Activated T-helper 2 cell treated with anti-CD3 and anti-CD28 coated beads, Interferon-gamma antibody, Interleukin-2, Interleukin-4, amounts not matched to agents 10 μg/mL and 5 μg/mL and 100 μg/mL, durations not matched to agents 14 hours and 24 hours and 36 hours (primary cell): ENCODE results near the gene KCNN2. TPM values are rescaled to one million over a fixed set of nuclear protein-coding genes. Genes with fewer than 3 reads are reported as not detected.

Experiments used
- DNase-seq: peaks from one replicate; pipeline ENCODE4 v3.0.0; 2021; ENCODE audit warnings: low spot score
- H3K27ac Mint-ChIP-seq: one replicate; pipeline ENCODE4 v1.8.0; 2021; ENCODE audit warnings: mixed read lengths
- H3K27me3 Mint-ChIP-seq: one replicate; pipeline ENCODE4 v1.8.0; 2021; ENCODE audit warnings: low read depth, mixed read lengths
- H3K36me3 Mint-ChIP-seq: one replicate; pipeline ENCODE4 v1.8.0; 2021; ENCODE audit warnings: low read depth, mixed read lengths
- H3K4me1 Mint-ChIP-seq: one replicate; pipeline ENCODE4 v1.8.0; 2021; ENCODE audit warnings: low read depth, mixed read lengths
- H3K4me3 Mint-ChIP-seq: one replicate; pipeline ENCODE4 v1.8.0; 2021; ENCODE audit warnings: low read depth, mild to moderate bottlenecking, moderate library complexity, mixed read lengths
- H3K9me3 Mint-ChIP-seq: one replicate; pipeline ENCODE4 v1.8.0; 2021; ENCODE audit warnings: mixed read lengths
- intact Hi-C: fragments of 100-400 bp; cut with micrococcal nuclease; formaldehyde crosslinking; loops from one replicate; pipeline ENCODE4 v1.15.1; 2023
- total RNA-seq: library from RNA; stranded (reverse); gene quantifications from 2 replicates; pipeline ENCODE4 v1.2.3, GENCODE V29; 2022

The KCNN2 gene
- not detected in 2 replicates for total RNA-seq

- intact Hi-C loops, result no loop called here
- DNase-seq, result peak; percentile 12
- H3K9me3 Mint-ChIP-seq, result no peaks in the 10 kb centered on the region
- peaks cover 48% of the 10 kb centered on the region for H3K27me3 Mint-ChIP-seq
- peaks cover 4% of the 10 kb centered on the region for H3K4me1 Mint-ChIP-seq
- H3K36me3 Mint-ChIP-seq, result no peaks in the 10 kb centered on the region
- H3K4me3 Mint-ChIP-seq, result peak within 1 kb of the TSS; percentile 47
- no peak within 1 kb of the TSS for H3K27ac Mint-ChIP-seq
These were observed at the start of gene KCNN2 for GRCh38 chr5:114361724-114362196. KCNN2 (plus strand) TSS chr5:114362070; CDS start chr5:114362140, 70 bp downstream.

GRCh38 chr5:114312658-114313057 lies 49.2 kb upstream of the KCNN2 start:
- Mint-ChIP-seq H3K4me3 (no peak overlapping the region), H3K4me1 (no peaks in the 10 kb centered on the region), H3K27me3 (no peaks in the 10 kb centered on the region), H3K36me3 (no peaks in the 10 kb centered on the region), H3K27ac (no peak overlapping the region), H3K9me3 (no peaks in the 10 kb centered on the region)
- intact Hi-C loops, result no loop called here
- no peak for DNase-seq

- H3K27ac Mint-ChIP-seq, result no peak overlapping the region
- intact Hi-C loops, result no loop called here
- no peaks in the 10 kb centered on the region for H3K4me1 Mint-ChIP-seq
- no peaks in the 10 kb centered on the region for H3K9me3 Mint-ChIP-seq
- DNase-seq, result no peak
- no peaks in the 10 kb centered on the region for H3K27me3 Mint-ChIP-seq
- H3K4me3 Mint-ChIP-seq, result no peak overlapping the region
- H3K36me3 Mint-ChIP-seq, result no peaks in the 10 kb centered on the region
These were observed 47.8 kb upstream of the KCNN2 start for GRCh38 chr5:114314061-114314460.

GRCh38 chr5:114316167-114316566 lies 45.7 kb upstream of the KCNN2 start:
- Mint-ChIP-seq H3K36me3 (no peaks in the 10 kb centered on the region), H3K4me1 (no peaks in the 10 kb centered on the region), H3K9me3 (no peaks in the 10 kb centered on the region), H3K27ac (no peak overlapping the region), H3K27me3 (no peaks in the 10 kb centered on the region), H3K4me3 (no peak overlapping the region)
- DNase-seq, result no peak
- intact Hi-C loops, result no loop called here

GRCh38 chr5:114317751-114318150 lies 44.1 kb upstream of the KCNN2 start:
- Mint-ChIP-seq H3K36me3 (no peaks in the 10 kb centered on the region), H3K27me3 (no peaks in the 10 kb centered on the region)

GRCh38 chr5:114319236-114319635 lies 42.6 kb upstream of the KCNN2 start:
- intact Hi-C loops, result no loop called here
- DNase-seq, result no peak
- H3K4me1 Mint-ChIP-seq, result no peaks in the 10 kb centered on the region
- H3K36me3 Mint-ChIP-seq, result no peaks in the 10 kb centered on the region
- H3K4me3 Mint-ChIP-seq, result no peak overlapping the region
- no peak overlapping the region for H3K27ac Mint-ChIP-seq
- no peaks in the 10 kb centered on the region for H3K27me3 Mint-ChIP-seq
- H3K9me3 Mint-ChIP-seq, result no peaks in the 10 kb centered on the region

More at GRCh38 chr5:114317751-114318150, 44.1 kb upstream of the KCNN2 start:
- no peak for DNase-seq
- intact Hi-C loops, result no loop called here
- Mint-ChIP-seq H3K9me3 (no peaks in the 10 kb centered on the region), H3K4me3 (no peak overlapping the region), H3K4me1 (no peaks in the 10 kb centered on the region), H3K27ac (no peak overlapping the region)

GRCh38 chr5:114319821-114320220 lies 42.0 kb upstream of the KCNN2 start:
- intact Hi-C loops, result no loop called here
- Mint-ChIP-seq H3K4me1 (no peaks in the 10 kb centered on the region), H3K9me3 (no peaks in the 10 kb centered on the region), H3K27ac (no peak overlapping the region), H3K4me3 (no peak overlapping the region), H3K36me3 (no peaks in the 10 kb centered on the region), H3K27me3 (no peaks in the 10 kb centered on the region)
- no peak for DNase-seq

- Mint-ChIP-seq H3K4me1 (no peaks in the 10 kb centered on the region), H3K27ac (no peak overlapping the region), H3K4me3 (no peak overlapping the region), H3K9me3 (no peaks in the 10 kb centered on the region), H3K27me3 (no peaks in the 10 kb centered on the region), H3K36me3 (no peaks in the 10 kb centered on the region)
- intact Hi-C loops, result no loop called here
- no peak for DNase-seq
These were observed 37.6 kb upstream of the KCNN2 start for GRCh38 chr5:114324282-114324681.

GRCh38 chr5:114325541-114325940 lies 36.3 kb upstream of the KCNN2 start:
- no peak for DNase-seq
- no peaks in the 10 kb centered on the region for H3K4me1 Mint-ChIP-seq
- H3K4me3 Mint-ChIP-seq, result no peak overlapping the region
- intact Hi-C loops, result no loop called here
- H3K27me3 Mint-ChIP-seq, result no peaks in the 10 kb centered on the region
- no peak overlapping the region for H3K27ac Mint-ChIP-seq
- H3K36me3 Mint-ChIP-seq, result no peaks in the 10 kb centered on the region
- H3K9me3 Mint-ChIP-seq, result no peaks in the 10 kb centered on the region

- Mint-ChIP-seq H3K27me3 (no peaks in the 10 kb centered on the region), H3K4me1 (no peaks in the 10 kb centered on the region), H3K27ac (no peak overlapping the region), H3K36me3 (no peaks in the 10 kb centered on the region), H3K9me3 (no peaks in the 10 kb centered on the region), H3K4me3 (no peak overlapping the region)
- DNase-seq, result no peak
- intact Hi-C loops, result no loop called here
These were observed 34.4 kb upstream of the KCNN2 start for GRCh38 chr5:114327474-114327873.

- Mint-ChIP-seq H3K4me3 (no peak overlapping the region), H3K27me3 (no peaks in the 10 kb centered on the region), H3K27ac (no peak overlapping the region), H3K9me3 (no peaks in the 10 kb centered on the region), H3K4me1 (no peaks in the 10 kb centered on the region), H3K36me3 (no peaks in the 10 kb centered on the region)
- DNase-seq, result no peak
- intact Hi-C loops, result no loop called here
These were observed 33.9 kb upstream of the KCNN2 start for GRCh38 chr5:114327987-114328386.

GRCh38 chr5:114330916-114331531 lies 30.8 kb upstream of the KCNN2 start:
- no peaks in the 10 kb centered on the region for H3K9me3 Mint-ChIP-seq
- intact Hi-C loops, result no loop called here
- no peak for DNase-seq
- H3K36me3 Mint-ChIP-seq, result no peaks in the 10 kb centered on the region
- H3K27me3 Mint-ChIP-seq, result no peaks in the 10 kb centered on the region
- no peak overlapping the region for H3K4me3 Mint-ChIP-seq
- H3K27ac Mint-ChIP-seq, result no peak overlapping the region
- H3K4me1 Mint-ChIP-seq, result no peaks in the 10 kb centered on the region

GRCh38 chr5:114332493-114332892 lies 29.4 kb upstream of the KCNN2 start:
- Mint-ChIP-seq H3K9me3 (no peaks in the 10 kb centered on the region), H3K4me1 (no peaks in the 10 kb centered on the region), H3K4me3 (no peak overlapping the region), H3K27ac (no peak overlapping the region), H3K27me3 (no peaks in the 10 kb centered on the region), H3K36me3 (no peaks in the 10 kb centered on the region)
- DNase-seq, result no peak
- intact Hi-C loops, result no loop called here

- H3K4me1 Mint-ChIP-seq, result no peaks in the 10 kb centered on the region
- no peak overlapping the region for H3K4me3 Mint-ChIP-seq
- no peaks in the 10 kb centered on the region for H3K36me3 Mint-ChIP-seq
- no peaks in the 10 kb centered on the region for H3K27me3 Mint-ChIP-seq
- DNase-seq, result no peak
- intact Hi-C loops, result no loop called here
- H3K9me3 Mint-ChIP-seq, result no peaks in the 10 kb centered on the region
- H3K27ac Mint-ChIP-seq, result no peak overlapping the region
These were observed 28.9 kb upstream of the KCNN2 start for GRCh38 chr5:114332925-114333324.
